Measurements from ENCODE around the gene IFNAR2. TPM values are rescaled to one million over a fixed set of nuclear protein-coding genes. Genes with fewer than 3 reads are reported as not detected.

Gene IFNAR2
- total RNA-seq, 1 experiment from 2014 or later = 31.0 TPM

GRCh38 chr21:33202464-33203363 lies 27.0 kb upstream of the IFNAR2 start:
- no TSS peak for BruUV-seq (replicated peaks)
- H3K27ac Mint-ChIP-seq (ENCODE audit: unreplicated experiment) = peak overlapping the region; percentile 97
- no peaks in the 10 kb centered on the region for H3K36me3 Mint-ChIP-seq (ENCODE audit: insufficient read depth, unreplicated experiment)
- no peaks in the 10 kb centered on the region for H3K27me3 Mint-ChIP-seq (ENCODE audit: unreplicated experiment)
- TF ChIP-seq CTCF (IDR thresholded peaks at IDR 0.05; ENCODE audit: unreplicated experiment) = no peak
- CTCF ChIA-PET = interaction anchor here (0.7 to 2.5 kb wide), 3 partner anchors 63 to 159 kb away, joined by 3 to 10 read pairs (median 3); partner anchors contain the start of gene IFNAR1
- peak; percentile 14 for DNase-seq
- peak overlapping the region; percentile 42 for H3K4me3 Mint-ChIP-seq (ENCODE audit: low read depth, unreplicated experiment)
- intact Hi-C loops (cut with micrococcal nuclease; ENCODE audit: unreplicated experiment) = loop anchor here (1.0 kb wide), 1 partner anchor 243 kb away; no protein-coding TSS in a partner anchor
- peaks cover 28% of the 10 kb centered on the region for H3K4me1 Mint-ChIP-seq (ENCODE audit: low read depth, unreplicated experiment)
- H3K9me3 Mint-ChIP-seq (ENCODE audit: low read depth, unreplicated experiment) = peaks cover 6% of the 10 kb centered on the region

GRCh38 chr21:33203371-33203724 lies 26.4 kb upstream of the IFNAR2 start:
- Mint-ChIP-seq H3K4me1 (ENCODE audit: low read depth, unreplicated experiment) (peaks cover 28% of the 10 kb centered on the region), H3K36me3 (ENCODE audit: insufficient read depth, unreplicated experiment) (no peaks in the 10 kb centered on the region), H3K9me3 (ENCODE audit: low read depth, unreplicated experiment) (peaks cover 12% of the 10 kb centered on the region), H3K27ac (ENCODE audit: unreplicated experiment) (peak overlapping the region; percentile 97), H3K27me3 (ENCODE audit: unreplicated experiment) (no peaks in the 10 kb centered on the region), H3K4me3 (ENCODE audit: low read depth, unreplicated experiment) (peak overlapping the region; percentile 42)
- no peak for DNase-seq
- CTCF ChIA-PET = interaction anchor here (0.7 to 2.5 kb wide), 5 partner anchors 24 to 242 kb away, joined by 3 to 10 read pairs (median 3); partner anchors contain the start of gene IFNAR1
- intact Hi-C loops (cut with micrococcal nuclease; ENCODE audit: unreplicated experiment) = loop anchor here (1.0 kb wide), 1 partner anchor 242 kb away; no protein-coding TSS in a partner anchor
- BruUV-seq (replicated peaks) = no TSS peak
- TF ChIP-seq CTCF (IDR thresholded peaks at IDR 0.05; ENCODE audit: unreplicated experiment) = no peak

GRCh38 chr21:33205476-33205875 lies 24.3 kb upstream of the IFNAR2 start:
- peaks cover 12% of the 10 kb centered on the region for H3K9me3 Mint-ChIP-seq (ENCODE audit: low read depth, unreplicated experiment)
- H3K27me3 Mint-ChIP-seq (ENCODE audit: unreplicated experiment) = no peaks in the 10 kb centered on the region
- no peak overlapping the region for H3K4me3 Mint-ChIP-seq (ENCODE audit: low read depth, unreplicated experiment)
- CTCF ChIA-PET = no interaction called here
- intact Hi-C loops (cut with micrococcal nuclease; ENCODE audit: unreplicated experiment) = loop anchor here (2.0 kb wide), 1 partner anchor 337 kb away; the partner anchor contains the start of genes GART and SON
- peaks cover 28% of the 10 kb centered on the region for H3K4me1 Mint-ChIP-seq (ENCODE audit: low read depth, unreplicated experiment)
- no TSS peak for BruUV-seq (replicated peaks)
- H3K27ac Mint-ChIP-seq (ENCODE audit: unreplicated experiment) = peak overlapping the region; percentile 87
- H3K36me3 Mint-ChIP-seq (ENCODE audit: insufficient read depth, unreplicated experiment) = no peaks in the 10 kb centered on the region
- DNase-seq = no peak
- no peak for TF ChIP-seq CTCF (IDR thresholded peaks at IDR 0.05; ENCODE audit: unreplicated experiment)

GRCh38 chr21:33206771-33207281 lies 22.9 kb upstream of the IFNAR2 start:
- no peak overlapping the region for H3K4me3 Mint-ChIP-seq (ENCODE audit: low read depth, unreplicated experiment)
- H3K36me3 Mint-ChIP-seq (ENCODE audit: insufficient read depth, unreplicated experiment) = no peaks in the 10 kb centered on the region
- peaks cover 12% of the 10 kb centered on the region for H3K9me3 Mint-ChIP-seq (ENCODE audit: low read depth, unreplicated experiment)
- no peak for TF ChIP-seq CTCF (IDR thresholded peaks at IDR 0.05; ENCODE audit: unreplicated experiment)
- no TSS peak for BruUV-seq (replicated peaks)
- no peak overlapping the region for H3K27ac Mint-ChIP-seq (ENCODE audit: unreplicated experiment)
- CTCF ChIA-PET = no interaction called here
- intact Hi-C loops (cut with micrococcal nuclease; ENCODE audit: unreplicated experiment) = no loop called here
- DNase-seq = no peak
- H3K4me1 Mint-ChIP-seq (ENCODE audit: low read depth, unreplicated experiment) = peaks cover 28% of the 10 kb centered on the region
- H3K27me3 Mint-ChIP-seq (ENCODE audit: unreplicated experiment) = no peaks in the 10 kb centered on the region

Measured in Calu3 (cell line).